ENCODE data around the gene BBOF1. TPM values are rescaled to one million over a fixed set of nuclear protein-coding genes. Genes with fewer than 3 reads are reported as not detected.

BBOF1 gene
- total and polyA plus RNA-seq, 3 experiments from 2014 or later, result 1.3 to 4.9 (median 1.9) TPM

Other genes starting within 250 kb of the BBOF1 start
- gene PTGR2, start 167.5 kb upstream of the BBOF1 start, total RNA-seq, result 1 to 10 TPM; 3.3 to 4.2 TPM
- 3.0 TPM for gene PTGR2, start 167.5 kb upstream of the BBOF1 start, polyA plus RNA-seq
- 10 to 100 TPM; 65.2 to 72.4 TPM for gene ZNF410, start 132.5 kb upstream of the BBOF1 start, total RNA-seq
- gene ZNF410, start 132.5 kb upstream of the BBOF1 start, polyA plus RNA-seq, result 76.4 TPM
- gene FAM161B, start 69.3 kb upstream of the BBOF1 start, total RNA-seq, result 1 to 10 TPM; 1.7 to 2.1 TPM
- gene FAM161B, start 69.3 kb upstream of the BBOF1 start, polyA plus RNA-seq, result 3.3 TPM
- 10 to 100 TPM; 20.9 to 22.1 TPM for gene COQ6, start 69.0 kb upstream of the BBOF1 start, total RNA-seq
- gene COQ6, start 69.0 kb upstream of the BBOF1 start, polyA plus RNA-seq, result 18.5 TPM
- gene ENTPD5, start 61 bp upstream of the BBOF1 start, total RNA-seq, result 10 to 100 TPM; 12.4 to 13.3 TPM
- 8.5 TPM for gene ENTPD5, start 61 bp upstream of the BBOF1 start, polyA plus RNA-seq
- gene ALDH6A1, start 65.1 kb downstream of the BBOF1 start, total RNA-seq, result 10 to 100 TPM; 10.6 to 12.5 TPM
- 26.0 TPM for gene ALDH6A1, start 65.1 kb downstream of the BBOF1 start, polyA plus RNA-seq
- 10 to 100 TPM; 17.7 to 19.3 TPM for gene LIN52, start 65.6 kb downstream of the BBOF1 start, total RNA-seq
- 13.9 TPM for gene LIN52, start 65.6 kb downstream of the BBOF1 start, polyA plus RNA-seq
- gene VSX2, start 220.1 kb downstream of the BBOF1 start, total RNA-seq, result not detected
- gene VSX2, start 220.1 kb downstream of the BBOF1 start, polyA plus RNA-seq, result not detected

All from CD8-positive, alpha-beta memory T cell (primary cell).